ENCODE results near the gene LRRFIP1.
"Not testable (repeated sequence)": the region's sequence is repeated elsewhere in the genome, so short reads cannot be mapped to it uniquely, and the experiment has no call there.

Gene LRRFIP1

DNA sequence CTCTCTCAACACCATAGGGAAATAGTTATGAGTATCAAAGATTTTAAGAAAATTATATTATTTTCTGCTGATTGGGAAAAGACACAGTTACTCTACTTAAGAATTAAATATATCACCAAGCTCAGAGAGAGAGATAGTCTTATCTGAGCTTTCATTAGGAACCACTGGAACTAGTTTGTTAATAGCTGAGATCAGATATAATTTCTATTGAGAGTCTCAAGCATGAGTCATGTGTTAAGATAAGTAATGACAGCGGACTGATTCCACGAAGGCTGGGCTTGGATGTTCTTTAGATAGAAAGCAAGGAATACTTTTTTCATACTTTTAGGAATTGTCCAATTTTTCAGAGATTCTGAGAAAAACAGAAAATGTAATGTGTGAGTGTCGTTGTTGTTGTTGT lies 126.8 kb downstream of the LRRFIP1 start:
- Histone ChIP-seq H3K36me3 (ENCODE audit: control insufficient read depth in 2 of 2, insufficient read depth in 2 of 2, low read length in 2 of 2) (peaks cover 66 to 82% of the 10 kb centered on the region in 2 donors), H3K9me3 (ENCODE audit: control insufficient read depth in 2 of 2, low read length in 2 of 2) (no peaks in the 10 kb centered on the region), H3K27ac (ENCODE audit: low read depth in 2 of 2, low read length in 2 of 2) (no peak overlapping the region), H3K9ac (ENCODE audit: low read depth in 1 of 2, low read length in 2 of 2) (no peak overlapping the region), H3K4me1 (ENCODE audit: control insufficient read depth in 2 of 2, insufficient read depth in 2 of 2, low read length in 2 of 2) (no peaks in the 10 kb centered on the region), H3K27me3 (ENCODE audit: control insufficient read depth in 2 of 2, insufficient read depth in 2 of 2, low read length in 2 of 2) (no peaks in the 10 kb centered on the region), H3K4me3 (ENCODE audit: low read length in 2 of 2) (no peak overlapping the region)

DNA sequence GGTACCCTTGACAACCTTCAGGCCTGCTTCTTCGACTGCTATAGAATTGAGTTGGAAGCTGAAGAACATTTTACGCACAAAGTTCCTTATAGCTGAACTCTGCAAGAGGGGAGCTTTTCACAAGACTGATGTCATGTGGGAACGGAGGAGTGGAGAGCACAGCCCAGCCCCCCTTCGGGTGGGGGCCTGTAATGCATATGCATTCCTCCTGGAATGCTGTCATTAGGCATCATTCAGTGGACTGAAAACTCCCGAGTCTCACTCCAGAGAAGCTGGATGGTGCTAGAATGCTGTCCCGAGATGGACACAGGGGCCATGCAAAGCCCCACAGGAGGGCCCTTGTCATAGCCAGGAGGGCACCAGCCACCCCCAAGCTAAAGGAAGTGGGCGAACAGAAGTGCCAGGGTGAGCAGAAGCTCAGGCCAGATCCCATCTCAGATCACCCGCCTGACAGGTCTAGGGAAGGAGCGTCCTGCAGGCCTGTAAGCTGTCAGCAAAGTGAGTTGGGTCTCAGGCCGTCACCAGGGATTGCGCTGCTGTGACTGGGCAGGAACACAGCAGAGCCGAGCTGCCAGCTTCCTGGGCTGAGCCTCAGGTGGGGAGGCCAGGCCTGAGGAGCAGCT lies 127.3 kb downstream of the LRRFIP1 start:
- Histone ChIP-seq H3K9me3 (ENCODE audit: control insufficient read depth in 2 of 2, low read length in 2 of 2) (no peaks in the 10 kb centered on the region), H3K4me3 (ENCODE audit: low read length in 2 of 2) (no peak overlapping the region), H3K27me3 (ENCODE audit: control insufficient read depth in 2 of 2, insufficient read depth in 2 of 2, low read length in 2 of 2) (no peaks in the 10 kb centered on the region), H3K4me1 (ENCODE audit: control insufficient read depth in 2 of 2, insufficient read depth in 2 of 2, low read length in 2 of 2) (no peaks in the 10 kb centered on the region), H3K27ac (ENCODE audit: low read depth in 2 of 2, low read length in 2 of 2) (no peak overlapping the region), H3K36me3 (ENCODE audit: control insufficient read depth in 2 of 2, insufficient read depth in 2 of 2, low read length in 2 of 2) (peaks cover 66 to 80% of the 10 kb centered on the region in 2 donors), H3K9ac (ENCODE audit: low read depth in 1 of 2, low read length in 2 of 2) (no peak overlapping the region)

DNA sequence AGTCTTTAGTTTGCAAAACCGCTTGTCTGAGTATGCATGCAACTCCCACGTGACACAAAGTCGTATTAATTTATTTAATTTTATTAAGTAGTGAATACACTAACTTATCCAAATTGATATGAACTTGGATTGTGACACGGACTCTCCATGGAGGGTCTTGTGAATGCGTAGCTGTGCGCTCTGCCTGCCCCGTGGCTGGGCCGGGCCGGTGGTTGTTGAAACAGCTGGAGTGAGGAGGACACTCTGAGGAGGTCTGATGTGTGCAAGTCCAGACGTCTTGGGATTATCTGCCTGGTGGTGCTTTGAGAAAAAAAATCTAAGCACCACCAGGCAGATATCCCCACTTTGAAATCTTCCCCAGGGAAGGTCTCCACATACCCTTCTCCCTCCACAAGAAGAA lies 130.2 kb downstream of the LRRFIP1 start:
- Histone ChIP-seq H3K27ac (ENCODE audit: low read depth in 2 of 2, low read length in 2 of 2) (no peak overlapping the region), H3K36me3 (ENCODE audit: control insufficient read depth in 2 of 2, insufficient read depth in 2 of 2, low read length in 2 of 2) (peaks cover 70 to 85% of the 10 kb centered on the region in 2 donors), H3K9ac (ENCODE audit: low read depth in 1 of 2, low read length in 2 of 2) (no peak overlapping the region), H3K9me3 (ENCODE audit: control insufficient read depth in 2 of 2, low read length in 2 of 2) (no peaks in the 10 kb centered on the region), H3K4me3 (ENCODE audit: low read length in 2 of 2) (no peak overlapping the region), H3K27me3 (ENCODE audit: control insufficient read depth in 2 of 2, insufficient read depth in 2 of 2, low read length in 2 of 2) (no peaks in the 10 kb centered on the region), H3K4me1 (ENCODE audit: control insufficient read depth in 2 of 2, insufficient read depth in 2 of 2, low read length in 2 of 2) (no peaks in the 10 kb centered on the region)

DNA sequence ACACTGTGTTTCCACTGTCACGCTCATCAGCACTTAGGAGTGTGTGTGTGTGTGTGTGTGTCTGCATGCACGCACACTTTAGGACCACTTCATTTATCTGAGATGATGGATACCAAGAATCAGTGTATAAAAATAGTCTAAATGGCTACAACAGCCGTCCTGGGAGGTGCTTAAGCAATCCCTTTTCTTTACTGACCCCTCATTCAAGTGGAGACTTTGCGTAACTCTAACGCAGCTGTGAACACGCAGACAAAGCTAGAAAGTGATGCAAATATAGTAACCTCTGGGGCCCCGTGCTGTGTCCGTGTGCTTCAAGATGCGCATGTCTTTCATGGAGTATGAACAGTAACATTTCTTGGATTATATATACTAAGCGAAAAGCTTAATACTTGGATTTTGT lies 130.8 kb downstream of the LRRFIP1 start:
- no peak overlapping the region for H3K4me3 ChIP-seq (ENCODE audit: low read length in 2 of 2)
- H3K9me3 ChIP-seq (ENCODE audit: control insufficient read depth in 2 of 2, low read length in 2 of 2) = no peaks in the 10 kb centered on the region
- H3K4me1 ChIP-seq (ENCODE audit: control insufficient read depth in 2 of 2, insufficient read depth in 2 of 2, low read length in 2 of 2) = no peaks in the 10 kb centered on the region
- no peaks in the 10 kb centered on the region for H3K27me3 ChIP-seq (ENCODE audit: control insufficient read depth in 2 of 2, insufficient read depth in 2 of 2, low read length in 2 of 2)
- H3K9ac ChIP-seq (ENCODE audit: low read depth in 1 of 2, low read length in 2 of 2) = no peak overlapping the region
- H3K36me3 ChIP-seq (ENCODE audit: control insufficient read depth in 2 of 2, insufficient read depth in 2 of 2, low read length in 2 of 2) = peaks cover 71 to 85% of the 10 kb centered on the region in 2 donors
- H3K27ac ChIP-seq (ENCODE audit: low read depth in 2 of 2, low read length in 2 of 2) = no peak overlapping the region

DNA sequence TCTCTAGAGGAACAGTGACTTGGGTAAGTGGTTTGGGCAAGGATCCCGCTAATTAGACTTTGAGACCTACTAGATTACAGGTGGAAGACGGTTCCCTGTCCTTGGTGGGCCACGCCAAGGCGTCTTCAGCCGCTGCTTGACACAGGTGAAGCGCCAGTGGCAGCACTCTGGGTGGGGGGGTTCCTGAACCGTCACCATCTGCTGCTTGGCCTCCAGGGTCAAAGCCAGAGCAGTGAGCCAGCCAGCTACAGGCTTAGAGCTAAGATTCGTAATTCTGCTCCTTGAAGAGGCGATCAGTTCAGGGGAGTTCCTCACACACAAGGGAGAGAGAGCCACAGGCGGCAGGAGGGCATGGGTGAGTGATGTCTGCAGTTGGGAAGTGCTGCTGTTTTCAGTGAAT lies 131.8 kb downstream of the LRRFIP1 start:
- no peak overlapping the region for H3K4me3 ChIP-seq (ENCODE audit: low read length in 2 of 2)
- H3K9ac ChIP-seq (ENCODE audit: low read depth in 1 of 2, low read length in 2 of 2) = no peak overlapping the region
- no peaks in the 10 kb centered on the region for H3K27me3 ChIP-seq (ENCODE audit: control insufficient read depth in 2 of 2, insufficient read depth in 2 of 2, low read length in 2 of 2)
- no peaks in the 10 kb centered on the region for H3K9me3 ChIP-seq (ENCODE audit: control insufficient read depth in 2 of 2, low read length in 2 of 2)
- H3K4me1 ChIP-seq (ENCODE audit: control insufficient read depth in 2 of 2, insufficient read depth in 2 of 2, low read length in 2 of 2) = no peaks in the 10 kb centered on the region
- peaks cover 71 to 86% of the 10 kb centered on the region in 2 donors for H3K36me3 ChIP-seq (ENCODE audit: control insufficient read depth in 2 of 2, insufficient read depth in 2 of 2, low read length in 2 of 2)
- H3K27ac ChIP-seq (ENCODE audit: low read depth in 2 of 2, low read length in 2 of 2) = no peak overlapping the region

DNA sequence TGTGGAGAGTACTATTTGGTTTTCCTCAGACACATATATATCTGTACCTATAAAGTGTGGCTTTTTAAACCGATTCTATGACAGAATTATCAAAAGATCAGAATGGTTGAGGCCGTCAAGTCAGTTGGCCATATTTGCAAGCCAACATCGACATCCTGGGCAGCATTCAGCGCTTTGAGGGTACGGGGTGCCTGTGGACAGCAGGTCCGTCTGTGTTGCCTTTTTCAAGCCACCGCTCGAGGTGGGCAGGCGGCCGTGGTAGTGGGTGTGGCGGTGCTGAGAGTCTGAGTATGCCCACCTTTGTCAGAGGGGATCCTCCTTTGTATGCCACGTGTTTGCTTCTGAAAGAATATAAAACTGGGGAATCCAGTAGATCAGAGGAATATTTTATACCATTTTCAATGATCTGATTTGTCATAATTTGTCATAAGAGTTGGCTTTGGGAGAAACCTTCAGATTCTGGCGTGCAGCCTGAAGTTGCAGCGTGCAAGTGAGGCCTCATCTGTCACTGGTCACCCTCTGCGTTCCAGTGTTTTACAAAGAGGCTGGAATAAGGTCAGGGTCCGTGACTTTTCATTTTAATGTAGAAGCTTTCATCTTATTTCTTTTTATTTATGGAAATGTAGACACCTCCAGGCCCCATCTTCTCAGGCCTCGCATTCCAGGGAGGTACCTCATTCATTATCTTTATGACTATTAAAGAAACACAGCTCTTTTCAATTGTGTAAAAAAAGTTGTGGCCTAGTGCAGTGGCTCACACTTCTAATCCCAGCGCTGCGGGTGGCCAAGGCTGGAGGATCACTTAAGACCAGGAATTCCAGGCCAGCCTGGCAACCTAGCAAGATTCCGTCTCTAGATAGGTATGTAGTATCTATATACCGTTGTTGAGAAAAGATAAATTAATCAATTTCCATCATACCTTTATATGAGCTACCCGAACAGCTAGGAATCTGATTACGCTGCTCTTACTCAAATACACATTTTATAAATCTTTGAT lies 133.4 kb downstream of the LRRFIP1 start:
- H3K9ac ChIP-seq (ENCODE audit: low read depth in 1 of 2, low read length in 2 of 2) = no peak overlapping the region
- H3K4me3 ChIP-seq (ENCODE audit: low read length in 2 of 2) = no peak overlapping the region
- H3K27me3 ChIP-seq (ENCODE audit: control insufficient read depth in 2 of 2, insufficient read depth in 2 of 2, low read length in 2 of 2) = no peaks in the 10 kb centered on the region
- H3K27ac ChIP-seq (ENCODE audit: low read depth in 2 of 2, low read length in 2 of 2) = no peak overlapping the region
- H3K9me3 ChIP-seq (ENCODE audit: control insufficient read depth in 2 of 2, low read length in 2 of 2) = no peaks in the 10 kb centered on the region
- H3K4me1 ChIP-seq (ENCODE audit: control insufficient read depth in 2 of 2, insufficient read depth in 2 of 2, low read length in 2 of 2) = no peaks in the 10 kb centered on the region
- peaks cover 57 to 75% of the 10 kb centered on the region in 2 donors for H3K36me3 ChIP-seq (ENCODE audit: control insufficient read depth in 2 of 2, insufficient read depth in 2 of 2, low read length in 2 of 2)

DNA sequence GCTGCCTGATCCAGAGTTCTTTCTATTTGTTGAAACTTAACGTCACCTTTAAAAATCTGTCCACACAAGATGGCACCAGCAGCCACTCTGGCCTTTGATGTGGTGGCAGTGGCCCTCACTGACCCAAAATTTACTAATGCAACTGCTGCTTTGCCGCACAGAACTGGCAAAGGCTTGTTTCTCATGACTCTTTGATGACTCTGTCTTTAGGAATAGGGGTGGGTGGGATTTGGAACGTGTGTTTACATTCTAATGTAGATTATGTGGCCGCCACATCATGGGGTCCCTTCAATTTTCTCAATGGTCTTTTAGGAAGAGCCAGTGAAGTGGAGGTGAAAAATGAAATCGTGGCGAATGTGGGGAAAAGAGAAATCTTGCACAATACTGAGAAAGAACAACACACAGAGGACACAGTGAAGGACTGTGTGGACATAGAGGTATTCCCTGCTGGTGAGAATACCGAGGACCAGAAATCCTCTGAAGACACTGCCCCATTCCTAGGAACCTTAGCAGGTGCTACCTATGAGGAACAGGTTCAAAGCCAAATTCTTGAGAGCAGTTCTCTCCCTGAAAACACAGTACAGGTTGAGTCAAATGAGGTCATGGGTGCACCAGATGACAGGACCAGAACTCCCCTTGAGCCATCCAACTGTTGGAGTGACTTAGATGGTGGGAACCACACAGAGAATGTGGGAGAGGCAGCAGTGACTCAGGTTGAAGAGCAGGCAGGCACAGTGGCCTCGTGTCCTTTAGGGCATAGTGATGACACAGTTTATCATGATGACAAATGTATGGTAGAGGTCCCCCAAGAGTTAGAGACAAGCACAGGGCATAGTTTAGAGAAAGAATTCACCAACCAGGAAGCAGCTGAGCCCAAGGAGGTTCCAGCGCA lies 135.2 kb downstream of the LRRFIP1 start:
- peaks cover 46 to 65% of the 10 kb centered on the region in 2 donors for H3K36me3 ChIP-seq (ENCODE audit: control insufficient read depth in 2 of 2, insufficient read depth in 2 of 2, low read length in 2 of 2)
- H3K27ac ChIP-seq (ENCODE audit: low read depth in 2 of 2, low read length in 2 of 2); H3K9ac ChIP-seq (ENCODE audit: low read depth in 1 of 2, low read length in 2 of 2); H3K9me3 ChIP-seq (ENCODE audit: control insufficient read depth in 2 of 2, low read length in 2 of 2); H3K4me3 ChIP-seq (ENCODE audit: low read length in 2 of 2); H3K4me1 ChIP-seq (ENCODE audit: control insufficient read depth in 2 of 2, insufficient read depth in 2 of 2, low read length in 2 of 2); H3K27me3 ChIP-seq (ENCODE audit: control insufficient read depth in 2 of 2, insufficient read depth in 2 of 2, low read length in 2 of 2): not testable (repeated sequence)

DNA sequence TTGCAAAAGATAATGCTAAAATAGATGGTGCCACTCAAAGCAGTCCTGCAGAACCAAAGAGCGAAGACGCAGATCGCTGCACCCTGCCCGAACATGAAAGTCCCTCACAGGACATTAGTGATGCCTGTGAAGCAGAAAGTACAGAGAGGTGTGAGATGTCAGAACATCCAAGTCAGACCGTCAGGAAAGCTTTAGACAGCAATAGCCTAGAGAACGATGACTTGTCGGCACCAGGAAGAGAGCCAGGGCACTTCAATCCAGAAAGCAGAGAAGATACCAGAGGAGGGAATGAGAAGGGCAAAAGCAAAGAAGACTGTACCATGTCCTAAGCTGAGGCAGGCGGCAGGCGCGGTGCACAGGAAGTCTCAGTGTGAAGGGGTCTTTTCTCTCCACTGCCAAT lies 136.4 kb downstream of the LRRFIP1 start:
- Histone ChIP-seq H3K4me3 (ENCODE audit: low read length in 2 of 2) (no peak overlapping the region), H3K27ac (ENCODE audit: low read depth in 2 of 2, low read length in 2 of 2) (no peak overlapping the region), H3K9me3 (ENCODE audit: control insufficient read depth in 2 of 2, low read length in 2 of 2) (no peaks in the 10 kb centered on the region), H3K36me3 (ENCODE audit: control insufficient read depth in 2 of 2, insufficient read depth in 2 of 2, low read length in 2 of 2) (peaks cover 38 to 57% of the 10 kb centered on the region in 2 donors), H3K27me3 (ENCODE audit: control insufficient read depth in 2 of 2, insufficient read depth in 2 of 2, low read length in 2 of 2) (no peaks in the 10 kb centered on the region), H3K9ac (ENCODE audit: low read depth in 1 of 2, low read length in 2 of 2) (no peak overlapping the region), H3K4me1 (ENCODE audit: control insufficient read depth in 2 of 2, insufficient read depth in 2 of 2, low read length in 2 of 2) (no peaks in the 10 kb centered on the region)

DNA sequence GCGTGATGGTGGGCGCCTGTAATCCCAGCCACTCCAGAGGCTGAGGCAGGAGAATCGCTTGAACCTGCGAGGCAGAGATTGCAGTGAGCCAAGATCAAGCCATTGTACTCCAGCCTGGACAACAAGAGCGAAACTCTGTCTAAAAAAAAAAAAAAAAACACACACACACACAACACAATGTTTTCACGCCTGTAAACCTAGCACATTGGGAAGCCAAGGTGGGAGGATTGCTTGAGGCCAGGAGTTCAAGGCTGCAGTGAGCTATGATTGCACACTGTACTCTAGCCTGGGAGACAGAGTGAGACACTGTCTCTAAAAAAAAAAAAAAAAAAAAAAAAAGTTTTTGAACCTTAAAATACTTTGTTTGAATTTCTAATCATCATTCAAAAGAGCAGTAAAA lies 137.7 kb downstream of the LRRFIP1 start:
- H3K9ac ChIP-seq (ENCODE audit: low read depth in 1 of 2, low read length in 2 of 2); H3K4me1 ChIP-seq (ENCODE audit: control insufficient read depth in 2 of 2, insufficient read depth in 2 of 2, low read length in 2 of 2); H3K27ac ChIP-seq (ENCODE audit: low read depth in 2 of 2, low read length in 2 of 2); H3K4me3 ChIP-seq (ENCODE audit: low read length in 2 of 2); H3K27me3 ChIP-seq (ENCODE audit: control insufficient read depth in 2 of 2, insufficient read depth in 2 of 2, low read length in 2 of 2); H3K9me3 ChIP-seq (ENCODE audit: control insufficient read depth in 2 of 2, low read length in 2 of 2): not testable (repeated sequence)
- peaks cover 35 to 57% of the 10 kb centered on the region in 2 donors for H3K36me3 ChIP-seq (ENCODE audit: control insufficient read depth in 2 of 2, insufficient read depth in 2 of 2, low read length in 2 of 2)
